Measurements from ENCODE around the gene PTTG1IP. TPM values are rescaled to one million over a fixed set of nuclear protein-coding genes. Genes with fewer than 3 reads are reported as not detected.
A peak's percentile ranks its signal among the peaks of the same experiment; 100 is the strongest.

The PTTG1IP gene
- total and polyA plus RNA-seq, 2 of the 13 experiments (the other 11 are each of a cell fraction or from before 2014, with no cell fraction given), result 161 to 700 TPM

GRCh38 chr21:44845418-44846223, 27.9 kb downstream of the PTTG1IP start (continued):
- TF ChIP-seq AKNA (CRISPR knock-in tag; IDR thresholded peaks at IDR 0.05; ENCODE audit: borderline replicate concordance) (no peak), PCBP2 (optimal IDR thresholded peaks at IDR 0.05; ENCODE audit: low read depth, low read length, poor library complexity, severe bottlenecking) (no peak), DRAP1 (CRISPR knock-in tag; IDR thresholded peaks at IDR 0.05) (no peak), SAP130 (CRISPR knock-in tag; IDR thresholded peaks at IDR 0.05; ENCODE audit: low read depth) (peak; percentile 9; the same call in 1 of the 2 replicates), HCFC1 (IDR thresholded peaks at IDR 0.05; ENCODE audit: low read depth, low read length) (no peak), FOSL1 (CRISPR knock-in tag; IDR thresholded peaks at IDR 0.05; ENCODE audit: borderline replicate concordance) (no peak), ARID3A (IDR thresholded peaks at IDR 0.05; ENCODE audit: low read depth, low read length) (no peak), ZNF124 (CRISPR knock-in tag; IDR thresholded peaks at IDR 0.05) (no peak), SRSF1 (optimal IDR thresholded peaks at IDR 0.05; ENCODE audit: low read depth, low read length) (no peak), PAWR (CRISPR knock-in tag; IDR thresholded peaks at IDR 0.05; ENCODE audit: borderline replicate concordance) (no peak), ZNF720 (CRISPR knock-in tag; IDR thresholded peaks at IDR 0.05) (no peak)
- TF ChIP-seq, protein P1, sequence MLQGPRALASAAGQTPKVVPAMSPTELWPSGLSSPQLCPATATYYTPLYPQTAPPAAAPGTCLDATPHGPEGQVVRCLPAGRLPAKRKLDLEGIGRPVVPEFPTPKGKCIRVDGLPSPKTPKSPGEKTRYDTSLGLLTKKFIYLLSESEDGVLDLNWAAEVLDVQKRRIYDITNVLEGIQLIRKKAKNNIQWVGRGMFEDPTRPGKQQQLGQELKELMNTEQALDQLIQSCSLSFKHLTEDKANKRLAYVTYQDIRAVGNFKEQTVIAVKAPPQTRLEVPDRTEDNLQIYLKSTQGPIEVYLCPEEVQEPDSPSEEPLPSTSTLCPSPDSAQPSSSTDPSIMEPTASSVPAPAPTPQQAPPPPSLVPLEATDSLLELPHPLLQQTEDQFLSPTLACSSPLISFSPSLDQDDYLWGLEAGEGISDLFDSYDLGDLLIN (CRISPR knock-in tag; IDR thresholded peaks at IDR 0.05; ENCODE audit: borderline replicate concordance), result no peak
- TF ChIP-seq, protein P2, sequence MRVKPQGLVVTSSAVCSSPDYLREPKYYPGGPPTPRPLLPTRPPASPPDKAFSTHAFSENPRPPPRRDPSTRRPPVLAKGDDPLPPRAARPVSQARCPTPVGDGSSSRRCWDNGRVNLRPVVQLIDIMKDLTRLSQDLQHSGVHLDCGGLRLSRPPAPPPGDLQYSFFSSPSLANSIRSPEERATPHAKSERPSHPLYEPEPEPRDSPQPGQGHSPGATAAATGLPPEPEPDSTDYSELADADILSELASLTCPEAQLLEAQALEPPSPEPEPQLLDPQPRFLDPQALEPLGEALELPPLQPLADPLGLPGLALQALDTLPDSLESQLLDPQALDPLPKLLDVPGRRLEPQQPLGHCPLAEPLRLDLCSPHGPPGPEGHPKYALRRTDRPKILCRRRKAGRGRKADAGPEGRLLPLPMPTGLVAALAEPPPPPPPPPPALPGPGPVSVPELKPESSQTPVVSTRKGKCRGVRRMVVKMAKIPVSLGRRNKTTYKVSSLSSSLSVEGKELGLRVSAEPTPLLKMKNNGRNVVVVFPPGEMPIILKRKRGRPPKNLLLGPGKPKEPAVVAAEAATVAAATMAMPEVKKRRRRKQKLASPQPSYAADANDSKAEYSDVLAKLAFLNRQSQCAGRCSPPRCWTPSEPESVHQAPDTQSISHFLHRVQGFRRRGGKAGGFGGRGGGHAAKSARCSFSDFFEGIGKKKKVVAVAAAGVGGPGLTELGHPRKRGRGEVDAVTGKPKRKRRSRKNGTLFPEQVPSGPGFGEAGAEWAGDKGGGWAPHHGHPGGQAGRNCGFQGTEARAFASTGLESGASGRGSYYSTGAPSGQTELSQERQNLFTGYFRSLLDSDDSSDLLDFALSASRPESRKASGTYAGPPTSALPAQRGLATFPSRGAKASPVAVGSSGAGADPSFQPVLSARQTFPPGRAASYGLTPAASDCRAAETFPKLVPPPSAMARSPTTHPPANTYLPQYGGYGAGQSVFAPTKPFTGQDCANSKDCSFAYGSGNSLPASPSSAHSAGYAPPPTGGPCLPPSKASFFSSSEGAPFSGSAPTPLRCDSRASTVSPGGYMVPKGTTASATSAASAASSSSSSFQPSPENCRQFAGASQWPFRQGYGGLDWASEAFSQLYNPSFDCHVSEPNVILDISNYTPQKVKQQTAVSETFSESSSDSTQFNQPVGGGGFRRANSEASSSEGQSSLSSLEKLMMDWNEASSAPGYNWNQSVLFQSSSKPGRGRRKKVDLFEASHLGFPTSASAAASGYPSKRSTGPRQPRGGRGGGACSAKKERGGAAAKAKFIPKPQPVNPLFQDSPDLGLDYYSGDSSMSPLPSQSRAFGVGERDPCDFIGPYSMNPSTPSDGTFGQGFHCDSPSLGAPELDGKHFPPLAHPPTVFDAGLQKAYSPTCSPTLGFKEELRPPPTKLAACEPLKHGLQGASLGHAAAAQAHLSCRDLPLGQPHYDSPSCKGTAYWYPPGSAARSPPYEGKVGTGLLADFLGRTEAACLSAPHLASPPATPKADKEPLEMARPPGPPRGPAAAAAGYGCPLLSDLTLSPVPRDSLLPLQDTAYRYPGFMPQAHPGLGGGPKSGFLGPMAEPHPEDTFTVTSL (CRISPR knock-in tag; IDR thresholded peaks at IDR 0.05; ENCODE audit: borderline replicate concordance), result no peak
- TF ChIP-seq, protein P3, sequence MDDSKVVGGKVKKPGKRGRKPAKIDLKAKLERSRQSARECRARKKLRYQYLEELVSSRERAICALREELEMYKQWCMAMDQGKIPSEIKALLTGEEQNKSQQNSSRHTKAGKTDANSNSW (CRISPR knock-in tag; IDR thresholded peaks at IDR 0.05; ENCODE audit: borderline replicate concordance), result no peak

Measured in HepG2 (cell line).